Activated T-helper 9 cell treated with anti-CD3 and anti-CD28 coated beads, Interleukin-2, amount 50 U/mL, for 16 hours (primary cell): ENCODE results near the gene MXRA7.
"Not testable (repeated sequence)": the region's sequence is repeated elsewhere in the genome, so short reads cannot be mapped to it uniquely, and the experiment has no call there.

Experiments used
- DNase-seq: peaks from one replicate; pipeline ENCODE4 v3.0.0-alpha.2; 2020; ENCODE audit warnings: low read depth

Gene MXRA7

GRCh38 chr17:76716146-76716838 lies 5.5 kb upstream of the MXRA7 start:
- peak; percentile 34 for DNase-seq

- DNase-seq, result no peak
Measured at GRCh38 chr17:76715496-76715830, 4.7 kb upstream of the MXRA7 start.

GRCh38 chr17:76714822-76715495 lies 4.2 kb upstream of the MXRA7 start:
- peak; percentile 60 for DNase-seq

- DNase-seq, result no peak
Measured at GRCh38 chr17:76714336-76714735, 3.6 kb upstream of the MXRA7 start.

- no peak for DNase-seq
Measured at GRCh38 chr17:76713765-76714164, 3.0 kb upstream of the MXRA7 start.

GRCh38 chr17:76712321-76712720 lies 1.6 kb upstream of the MXRA7 start:
- not testable (repeated sequence) for DNase-seq

GRCh38 chr17:76709951-76710862 lies 558 bp downstream of the MXRA7 start:
- DNase-seq, result not testable (repeated sequence)

GRCh38 chr17:76709077-76709950 lies 1.5 kb downstream of the MXRA7 start:
- DNase-seq, result no peak

- DNase-seq, result no peak
Measured at GRCh38 chr17:76707985-76708807, 2.6 kb downstream of the MXRA7 start.

- DNase-seq, result no peak
Measured at GRCh38 chr17:76706817-76707216, 3.9 kb downstream of the MXRA7 start.

- DNase-seq, result no peak
Measured at GRCh38 chr17:76704805-76705204, 6.0 kb downstream of the MXRA7 start.

- DNase-seq, result no peak
Measured at GRCh38 chr17:76702941-76703637, 7.7 kb downstream of the MXRA7 start.

- no peak for DNase-seq
Measured at GRCh38 chr17:76702076-76702475, 8.7 kb downstream of the MXRA7 start.

GRCh38 chr17:76701471-76701967 lies 9.2 kb downstream of the MXRA7 start:
- DNase-seq, result no peak

GRCh38 chr17:76700617-76701470 lies 9.9 kb downstream of the MXRA7 start:
- DNase-seq, result no peak

- no peak for DNase-seq
Measured at GRCh38 chr17:76700270-76700616, 10.5 kb downstream of the MXRA7 start.

GRCh38 chr17:76698466-76698977 lies 12.2 kb downstream of the MXRA7 start:
- not testable (repeated sequence) for DNase-seq

GRCh38 chr17:76697702-76698465 lies 12.9 kb downstream of the MXRA7 start:
- no peak for DNase-seq
